COLO668 (cell line): ENCODE measurements around the gene SF3B2.
"Not testable (repeated sequence)": the region's sequence is repeated elsewhere in the genome, so short reads cannot be mapped to it uniquely, and the experiment has no call there.

ENCODE experiments used
- DNase-seq: peaks from one replicate; lab custom pipeline; 2025; ENCODE audit not compliant: unreplicated experiment; lab: John Stamatoyannopoulos, UW

The SF3B2 gene

GRCh38 chr11:66106786-66107599 is 54.8 kb downstream of the SF3B2 start:
- no peak for DNase-seq

GRCh38 chr11:66107600-66108510 is 55.7 kb downstream of the SF3B2 start:
- no peak for DNase-seq

DNA sequence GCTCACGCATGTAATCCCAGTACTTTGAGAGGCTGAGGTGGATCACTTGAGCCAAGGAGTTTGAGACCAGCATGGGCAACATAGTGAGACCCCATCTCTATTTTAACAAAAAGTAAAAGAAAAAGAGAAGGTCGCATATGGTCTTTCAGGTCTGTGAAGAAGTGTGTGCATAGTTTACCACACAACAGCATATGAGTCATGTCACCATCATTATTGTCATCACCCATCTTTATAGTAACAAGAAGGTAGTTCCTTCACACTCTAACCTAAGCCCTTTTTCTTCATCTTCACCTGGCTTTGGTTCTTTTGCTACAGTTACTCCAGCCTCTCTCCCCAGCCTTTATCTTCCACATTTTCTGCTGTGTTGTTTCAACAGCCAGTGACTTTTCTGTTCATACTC is 57.1 kb downstream of the SF3B2 start:
- no peak for DNase-seq

DNA sequence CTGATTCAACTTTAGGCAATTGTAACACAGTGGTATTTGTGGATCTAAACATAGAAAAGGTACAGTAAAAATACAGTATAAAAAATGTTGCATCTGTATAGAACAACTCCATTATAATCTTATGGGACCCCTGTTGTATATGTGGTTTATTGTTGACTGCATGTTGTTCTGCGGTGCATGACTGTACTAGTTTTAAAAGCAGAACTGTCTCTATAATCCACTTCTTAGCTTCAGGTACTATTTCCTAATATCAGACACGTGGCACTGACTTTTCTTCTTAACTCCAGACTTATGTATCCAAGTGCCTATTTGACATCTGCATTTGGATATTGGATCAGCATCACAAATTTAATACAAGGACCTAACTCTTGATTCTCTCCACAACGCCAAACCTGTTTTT is 59.0 kb downstream of the SF3B2 start:
- no peak for DNase-seq

- DNase-seq = no peak
Measured at GRCh38 chr11:66112041-66112491, 59.9 kb downstream of the SF3B2 start.

- no peak for DNase-seq
Measured at GRCh38 chr11:66112601-66113499, 60.7 kb downstream of the SF3B2 start.

- DNase-seq = not testable (repeated sequence)
Measured at GRCh38 chr11:66114957-66115356, 62.8 kb downstream of the SF3B2 start.

GRCh38 chr11:66115638-66116301 is 63.6 kb downstream of the SF3B2 start:
- DNase-seq = no peak

- DNase-seq = no peak
Measured at GRCh38 chr11:66116576-66117361, 64.6 kb downstream of the SF3B2 start.

DNA sequence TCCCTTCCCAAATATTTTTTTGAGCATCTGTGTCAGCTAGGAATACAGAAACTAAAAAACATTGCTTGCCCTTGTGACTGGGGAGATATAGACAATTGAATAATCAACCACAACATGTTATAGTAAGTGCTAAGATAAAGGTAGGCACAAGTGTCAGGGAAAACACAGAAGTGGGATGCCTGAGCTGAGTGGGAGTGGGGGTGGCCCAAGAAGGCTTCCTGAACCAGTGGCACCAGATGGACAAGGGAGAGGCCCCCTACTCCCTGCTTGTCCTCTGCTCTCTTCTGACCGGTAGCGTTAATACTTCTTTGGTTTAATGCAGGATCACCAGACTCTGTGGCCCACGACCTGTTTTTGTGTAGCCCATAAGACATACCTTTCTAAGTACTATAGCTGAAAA is 66.7 kb downstream of the SF3B2 start:
- DNase-seq = no peak
